Chondrocyte (in vitro differentiated cells): Measurements from ENCODE around the gene KCNQ4. TPM values are rescaled to one million over a fixed set of nuclear protein-coding genes. Genes with fewer than 3 reads are reported as not detected.

Experiments used
- DNase-seq: peaks from one replicate; pipeline ENCODE4 v3.0.0; 2021; ENCODE audit warnings: mixed read lengths, low spot score
- H3K27ac Mint-ChIP-seq: one replicate; pipeline ENCODE4 v1.8.0; 2021; ENCODE audit warnings: mild to moderate bottlenecking, moderate library complexity, mixed read lengths; ENCODE audit not compliant: unreplicated experiment
- H3K27me3 Mint-ChIP-seq: 2 replicates; pipeline ENCODE4 v1.8.0; 2021; ENCODE audit warnings: low read depth, mixed read lengths
- H3K36me3 Mint-ChIP-seq: 2 replicates; pipeline ENCODE4 v1.8.0; 2021; ENCODE audit warnings: low read depth, mixed read lengths
- H3K4me1 Mint-ChIP-seq: 2 replicates; pipeline ENCODE4 v1.8.0; 2021; ENCODE audit warnings: low read depth, mild to moderate bottlenecking, mixed read lengths
- H3K4me3 Mint-ChIP-seq: one replicate; pipeline ENCODE4 v1.8.0; 2021; ENCODE audit warnings: mild to moderate bottlenecking, moderate library complexity, mixed read lengths; ENCODE audit not compliant: unreplicated experiment
- H3K9me3 Mint-ChIP-seq: 2 replicates; pipeline ENCODE4 v1.8.0; 2021; ENCODE audit warnings: low read depth, mixed read lengths
- CTCF ChIP-seq: fragments of 200-600 bp; sonication (generic); IDR thresholded peaks from 2 replicates; pipeline ENCODE4 v1.5.0; 2021; ENCODE audit warnings: antibody characterized with exemption, mild to moderate bottlenecking, moderate library complexity
- total RNA-seq: library from RNA; stranded (reverse); gene quantifications from 3 replicates; pipeline ENCODE4 v1.2.1, GENCODE V29; 2021

KCNQ4 gene
- total RNA-seq, 1 donor from 2014 or later = 3.4 TPM

GRCh38 chr1:40785446-40785845 lies 1.9 kb downstream of the KCNQ4 start:
- DNase-seq = peak; percentile 65
- H3K36me3 Mint-ChIP-seq = no peaks in the 10 kb centered on the region
- no peak overlapping the region for H3K27ac Mint-ChIP-seq
- no peaks in the 10 kb centered on the region for H3K9me3 Mint-ChIP-seq
- H3K27me3 Mint-ChIP-seq = peaks cover 3% of the 10 kb centered on the region
- TF ChIP-seq CTCF = no peak
- peaks cover 31% of the 10 kb centered on the region for H3K4me1 Mint-ChIP-seq
- peak overlapping the region; percentile 31 for H3K4me3 Mint-ChIP-seq

GRCh38 chr1:40786171-40786994 lies 2.8 kb downstream of the KCNQ4 start:
- Mint-ChIP-seq H3K4me3 (no peak overlapping the region), H3K27ac (no peak overlapping the region), H3K9me3 (no peaks in the 10 kb centered on the region), H3K27me3 (peaks cover 3% of the 10 kb centered on the region), H3K4me1 (peaks cover 31% of the 10 kb centered on the region), H3K36me3 (no peaks in the 10 kb centered on the region)
- TF ChIP-seq CTCF = no peak
- peak; percentile 62 for DNase-seq

- DNase-seq = no peak
- TF ChIP-seq CTCF = no peak
- Mint-ChIP-seq H3K27me3 (peaks cover 3% of the 10 kb centered on the region), H3K36me3 (no peaks in the 10 kb centered on the region), H3K4me1 (peaks cover 33% of the 10 kb centered on the region), H3K9me3 (no peaks in the 10 kb centered on the region), H3K4me3 (no peak overlapping the region), H3K27ac (no peak overlapping the region)
These were observed 3.6 kb downstream of the KCNQ4 start for GRCh38 chr1:40786995-40787705.

- H3K4me3 Mint-ChIP-seq = no peak overlapping the region
- H3K36me3 Mint-ChIP-seq = no peaks in the 10 kb centered on the region
- no peak for TF ChIP-seq CTCF
- no peaks in the 10 kb centered on the region for H3K9me3 Mint-ChIP-seq
- H3K27ac Mint-ChIP-seq = no peak overlapping the region
- peaks cover 27% of the 10 kb centered on the region for H3K4me1 Mint-ChIP-seq
- H3K27me3 Mint-ChIP-seq = peaks cover 3% of the 10 kb centered on the region
- no peak for DNase-seq
These were observed 4.4 kb downstream of the KCNQ4 start for GRCh38 chr1:40787737-40788560.
